GM19467 (cell line): ENCODE data around the gene IL21R.
"Not testable (repeated sequence)": the region's sequence is repeated elsewhere in the genome, so short reads cannot be mapped to it uniquely, and the experiment has no call there.

ENCODE experiments used
- ATAC-seq: cut with Tn5 transposase; IDR thresholded peaks from one replicate; pipeline ENCODE4 v1.9.1; 2021; ENCODE audit warnings: mild to moderate bottlenecking, moderate library complexity; ENCODE audit not compliant: unreplicated experiment

IL21R gene

DNA sequence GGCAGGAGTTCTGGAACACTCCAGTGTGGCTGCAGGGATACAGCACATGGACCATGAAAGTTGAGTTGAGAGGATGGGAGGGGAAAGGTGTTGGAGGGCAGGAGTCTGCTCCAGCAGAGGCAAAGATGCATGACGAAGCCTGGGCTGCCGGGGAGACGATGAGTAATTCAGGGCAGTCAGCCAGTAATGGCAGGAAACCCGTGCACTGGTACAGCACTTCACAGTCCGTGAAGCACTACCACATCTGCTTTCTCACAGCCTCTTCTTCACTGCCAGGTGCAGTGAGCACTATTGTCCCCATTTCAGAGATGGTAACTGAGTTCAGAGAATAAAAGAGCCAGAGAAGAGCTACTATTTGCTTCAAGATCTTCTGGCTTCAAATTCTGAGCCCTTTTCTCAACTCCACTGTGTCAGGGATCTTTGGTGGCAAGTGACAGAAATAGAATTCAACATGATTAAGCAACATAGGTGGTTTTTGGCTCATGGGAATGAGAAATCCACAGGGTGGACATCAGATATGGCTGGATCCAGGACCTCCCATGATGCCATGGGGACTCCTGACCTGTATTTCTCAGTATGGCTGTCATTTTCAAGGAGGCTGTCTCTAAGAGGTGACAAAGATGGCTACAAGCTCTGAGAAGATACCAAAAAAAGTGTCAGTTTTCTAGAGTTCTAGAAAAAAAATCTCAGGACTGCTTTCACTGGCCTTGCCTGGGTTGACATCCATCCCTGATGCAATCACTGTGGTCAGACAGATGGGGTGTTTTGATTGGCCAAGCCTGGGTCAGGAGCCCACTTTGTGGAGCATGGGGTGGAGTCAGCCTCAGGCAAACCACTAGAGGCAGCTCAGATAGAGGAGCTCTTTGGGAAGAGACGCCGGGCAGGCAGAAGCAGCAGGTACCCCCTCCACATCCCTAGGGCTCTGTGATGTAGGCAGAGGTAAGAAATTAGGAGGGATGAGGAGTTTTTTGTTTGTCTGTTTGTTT, 24.7 kb downstream of the IL21R start:
- peak; percentile 80 for ATAC-seq

DNA sequence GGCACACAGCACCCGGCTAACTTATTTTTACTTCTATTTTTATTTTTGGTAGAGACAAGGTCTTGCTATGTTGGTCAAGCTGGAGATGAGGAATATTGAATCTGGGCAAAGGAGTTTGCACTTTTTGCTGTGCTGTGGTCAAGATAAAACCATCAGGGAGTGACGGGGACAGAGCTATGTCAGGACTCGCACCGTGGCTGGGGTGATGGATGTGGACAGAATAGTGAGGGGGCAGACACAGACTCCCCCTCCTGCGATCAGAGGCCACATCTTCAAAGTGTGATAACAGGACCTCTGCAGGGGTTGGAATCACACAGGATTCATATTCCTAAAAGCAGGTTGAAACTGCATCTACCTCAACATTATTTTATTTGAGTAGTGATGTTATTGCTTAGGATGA, 25.6 kb downstream of the IL21R start:
- ATAC-seq = no peak

- ATAC-seq = no peak
Measured at GRCh38 chr16:27428026-27428785, 26.2 kb downstream of the IL21R start.

GRCh38 chr16:27429330-27429871, 27.4 kb downstream of the IL21R start:
- ATAC-seq = no peak

- no peak for ATAC-seq
Measured at GRCh38 chr16:27429981-27430441, 28.0 kb downstream of the IL21R start.

DNA sequence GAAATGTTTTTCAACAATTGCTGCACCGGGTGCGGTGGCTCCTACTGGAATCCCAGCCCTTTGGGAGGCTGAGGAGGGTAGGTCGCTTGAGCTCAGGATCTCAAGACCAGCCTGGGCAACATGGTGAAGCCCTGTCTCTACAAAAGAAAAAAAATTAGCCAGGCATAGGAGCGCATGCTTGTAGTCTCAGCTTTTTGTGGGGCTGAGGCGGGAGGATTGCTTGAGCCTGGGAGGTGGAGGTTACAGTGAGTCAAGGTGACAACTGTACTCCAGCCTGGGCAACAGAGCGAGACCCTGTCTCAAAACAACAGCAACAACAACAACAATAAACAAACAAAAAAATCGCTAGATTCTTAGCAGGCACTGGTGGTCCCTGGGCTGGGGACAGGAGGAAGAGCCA, 28.5 kb downstream of the IL21R start:
- no peak for ATAC-seq

GRCh38 chr16:27430923-27431484, 29.0 kb downstream of the IL21R start:
- no peak for ATAC-seq

GRCh38 chr16:27431773-27432532, 30.0 kb downstream of the IL21R start:
- no peak for ATAC-seq

DNA sequence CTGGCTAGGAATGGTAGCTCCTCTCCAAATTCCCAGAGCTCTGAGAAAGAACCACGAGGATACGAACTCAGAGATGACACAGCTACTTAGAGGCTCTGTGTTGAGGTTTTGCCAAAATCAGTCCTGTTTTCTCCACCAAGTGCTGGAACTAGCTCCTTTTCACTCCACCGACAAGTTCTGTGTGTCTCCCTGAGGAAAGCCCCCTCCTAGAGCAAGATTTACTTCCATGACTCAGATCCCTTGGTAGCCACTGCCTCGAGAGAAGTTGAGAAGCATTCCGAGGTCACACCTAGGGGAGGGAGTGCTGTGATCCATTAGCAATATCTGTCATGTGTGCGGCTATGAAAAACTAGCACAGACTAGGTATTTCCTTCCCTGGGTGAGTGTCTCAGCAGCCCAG, 30.6 kb downstream of the IL21R start:
- ATAC-seq = no peak

DNA sequence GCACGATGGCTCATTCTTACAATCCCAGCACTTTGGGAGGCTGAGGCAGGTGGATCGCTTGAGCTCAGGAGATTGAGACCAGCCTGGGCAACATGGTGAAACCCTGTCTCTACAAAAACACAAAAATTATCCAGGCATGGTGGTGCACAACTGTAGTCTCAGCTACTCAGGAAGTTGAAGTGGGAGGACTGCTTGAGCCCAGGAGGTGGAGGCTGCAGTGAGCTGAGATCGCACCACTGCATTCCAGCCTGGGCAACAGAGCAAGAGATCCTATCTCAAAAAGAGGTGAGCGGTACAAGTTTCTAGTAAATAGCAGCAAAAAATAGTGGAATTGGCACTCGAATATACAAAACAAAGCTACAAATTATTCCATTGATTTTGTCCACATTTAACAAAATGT, 31.2 kb downstream of the IL21R start:
- ATAC-seq = not testable (repeated sequence)

- no peak for ATAC-seq
Measured at GRCh38 chr16:27433636-27434035, 31.7 kb downstream of the IL21R start.

DNA sequence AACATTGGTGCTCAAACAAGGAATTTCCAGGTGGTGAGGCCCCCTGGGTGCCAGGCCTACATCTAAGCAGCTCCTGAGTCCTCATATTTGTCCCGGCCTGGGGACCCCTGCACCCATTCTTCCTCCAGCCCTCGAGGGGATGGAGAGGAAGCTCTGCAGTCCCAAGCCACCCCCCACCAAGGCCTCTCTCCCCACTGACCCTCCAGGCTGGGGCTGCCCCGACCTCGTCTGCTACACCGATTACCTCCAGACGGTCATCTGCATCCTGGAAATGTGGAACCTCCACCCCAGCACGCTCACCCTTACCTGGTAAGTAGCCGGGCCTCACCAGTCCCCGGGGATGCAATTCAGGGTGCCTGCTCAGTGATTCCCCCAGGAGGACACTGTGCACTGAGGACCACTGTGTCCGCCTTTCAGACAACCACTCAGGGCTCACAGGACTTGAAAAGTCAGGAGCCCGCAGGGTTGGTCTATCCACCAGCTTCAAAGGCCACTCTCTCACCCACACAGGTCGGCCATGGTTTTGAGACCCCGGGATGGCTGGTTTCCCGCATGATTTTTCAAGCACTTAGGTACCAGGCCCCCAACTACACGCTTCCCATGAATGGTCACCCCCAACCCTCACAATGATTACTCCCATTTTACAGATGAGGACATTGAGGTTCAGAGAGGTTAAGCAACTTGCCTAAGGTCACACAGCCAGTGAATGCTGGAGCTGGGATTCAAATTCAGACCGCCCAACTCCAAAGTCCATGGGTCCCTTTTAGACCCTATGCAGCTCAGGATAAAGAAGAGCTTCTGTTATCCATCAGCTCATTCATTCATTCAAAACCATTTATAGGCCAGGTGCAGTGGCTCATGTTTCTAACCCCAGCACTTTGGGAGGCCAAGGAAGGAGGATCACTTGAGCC, 32.4 kb downstream of the IL21R start:
- ATAC-seq = no peak

GRCh38 chr16:27435146-27435545, 33.2 kb downstream of the IL21R start:
- ATAC-seq = not testable (repeated sequence)

DNA sequence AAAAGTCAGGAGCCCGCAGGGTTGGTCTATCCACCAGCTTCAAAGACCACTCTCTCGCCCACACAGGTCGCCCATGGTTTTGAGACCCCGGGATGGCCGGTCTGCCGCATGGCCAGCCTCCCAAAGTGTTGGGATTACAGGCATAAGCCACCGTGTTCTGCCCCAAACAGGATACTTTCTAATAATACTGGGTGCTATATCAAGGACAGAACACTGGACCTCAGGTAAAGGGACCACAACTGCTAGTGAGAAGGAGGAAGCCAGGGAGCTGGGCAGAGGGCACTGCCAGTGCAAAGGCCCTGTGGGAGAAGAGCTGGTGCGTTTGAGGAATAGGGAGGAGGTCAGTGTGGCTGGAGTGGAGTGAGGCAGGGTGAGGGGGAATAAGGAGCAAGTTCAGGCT, 34.1 kb downstream of the IL21R start:
- ATAC-seq = no peak

DNA sequence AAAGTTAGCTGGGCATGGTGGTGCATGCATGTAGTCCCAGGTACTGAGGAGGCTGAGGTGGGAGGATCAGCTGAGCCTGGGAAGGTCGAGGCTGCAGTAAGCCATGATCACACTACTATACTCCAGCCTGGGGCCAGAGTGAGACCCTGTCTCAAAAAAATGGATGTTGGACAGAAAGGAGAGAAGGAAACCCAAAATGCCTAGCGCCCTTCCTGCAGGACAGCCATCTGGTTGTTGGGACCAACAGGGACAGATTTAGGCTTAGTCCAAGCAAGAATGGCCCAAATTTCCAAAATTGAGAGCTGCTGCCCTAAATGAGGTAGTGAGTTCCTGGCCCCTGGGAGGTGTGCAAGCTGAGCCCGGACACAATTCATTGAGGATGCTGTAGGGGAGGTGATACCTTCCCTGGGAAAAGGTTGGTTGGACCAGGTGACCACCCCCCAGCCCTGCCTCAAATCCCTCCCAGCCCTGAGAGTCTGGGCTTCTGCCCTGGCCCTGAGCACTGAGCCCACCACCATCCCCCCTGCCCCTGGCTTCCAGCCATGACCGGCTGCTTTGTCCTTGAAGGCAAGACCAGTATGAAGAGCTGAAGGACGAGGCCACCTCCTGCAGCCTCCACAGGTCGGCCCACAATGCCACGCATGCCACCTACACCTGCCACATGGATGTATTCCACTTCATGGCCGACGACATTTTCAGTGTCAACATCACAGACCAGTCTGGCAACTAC, 35.1 kb downstream of the IL21R start:
- no peak for ATAC-seq

- no peak for ATAC-seq
Measured at GRCh38 chr16:27437946-27438345, 36.0 kb downstream of the IL21R start.

DNA sequence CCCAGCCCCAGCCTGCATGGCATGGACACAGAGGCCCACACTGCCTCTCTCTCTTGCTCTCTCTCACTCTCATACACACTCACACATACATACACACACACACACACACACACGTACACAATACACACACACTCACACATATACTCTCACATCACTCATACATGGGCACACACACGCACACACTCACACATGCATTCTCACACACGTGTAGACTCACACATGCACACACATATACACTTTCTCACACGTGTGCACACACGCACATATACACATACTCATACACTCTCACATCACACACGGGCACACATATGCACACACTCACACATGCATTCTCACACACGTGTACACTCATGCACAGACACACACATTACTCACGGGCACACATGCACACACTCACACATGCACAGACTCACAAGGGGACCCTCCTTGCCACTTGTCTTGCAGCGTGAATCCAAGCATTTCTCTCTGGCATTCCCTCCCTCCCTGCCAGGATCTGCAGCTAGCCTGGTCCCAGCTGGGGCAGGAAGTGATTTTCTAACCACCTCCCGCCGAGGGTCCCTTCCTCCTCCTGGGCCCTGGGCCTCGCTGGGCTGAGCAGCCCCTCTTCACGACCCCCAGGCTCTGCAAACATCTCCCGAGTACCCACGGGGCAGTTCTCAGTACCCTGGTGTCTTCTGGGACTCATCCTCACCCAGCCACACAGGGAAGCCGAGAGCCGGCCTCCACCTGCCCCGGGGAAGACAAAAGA, 37.5 kb downstream of the IL21R start:
- no peak for ATAC-seq

GRCh38 chr16:27441276-27441675, 39.3 kb downstream of the IL21R start:
- ATAC-seq = no peak
